NB4 (cell line): ENCODE results near the gene SRSF2.

ENCODE experiments used
- CTCF ChIP-seq: IDR thresholded peaks from one replicate; pipeline ENCODE4 v1.5.1; 2012; ENCODE audit warnings: low read depth, low read length
- MAX ChIP-seq: IDR thresholded peaks from 2 replicates; pipeline ENCODE4 v1.6.1; 2011; ENCODE audit warnings: low read depth, low read length
- POLR2A ChIP-seq: IDR thresholded peaks from 2 replicates; pipeline ENCODE4 v1.6.1; 2011; ENCODE audit warnings: mild to moderate bottlenecking; ENCODE audit not compliant: insufficient read length; ENCODE audit errors: extremely low read depth

- TF ChIP-seq CTCF, result no peak
- TF ChIP-seq POLR2A, result no peak
- 0 out of 2 replicates have a peak, but pooled peaks have one; percentile 22 for TF ChIP-seq MAX
Measured at GRCh38 chr17:76696763-76697701, 40.1 kb downstream of the SRSF2 start.
